Esophagus muscularis mucosa (tissue), 4 donors: ENCODE results near the gene THRA.

Experiments
- EP300 ChIP-seq: sonication (generic); formaldehyde crosslinking; IDR thresholded peaks from one replicate; pipeline ENCODE4 v1.6.1; 2017; ENCODE audit warnings: antibody characterized with exemption
- POLR2A ChIP-seq: fragments of 450-650 bp; IDR thresholded peaks from one replicate; pipeline ENCODE4 v1.6.1; 2017; ENCODE audit warnings: antibody characterized with exemption, moderate library complexity, mild to moderate bottlenecking, low read depth
- TF ChIP-seq, protein P1 (sequence below), 3 experiments: fragments of 200-600 bp in 2 of 3; fragments of 450-650 bp in 1 of 3; sonication (generic) in 2 of 3; IDR thresholded peaks; one replicate each; pipeline ENCODE4 v1.5.1; 2017 to 2019; ENCODE audit warnings: antibody characterized with exemption in 3 of 3, mild to moderate bottlenecking in 2 of 3, moderate library complexity in 1 of 3

DNA sequence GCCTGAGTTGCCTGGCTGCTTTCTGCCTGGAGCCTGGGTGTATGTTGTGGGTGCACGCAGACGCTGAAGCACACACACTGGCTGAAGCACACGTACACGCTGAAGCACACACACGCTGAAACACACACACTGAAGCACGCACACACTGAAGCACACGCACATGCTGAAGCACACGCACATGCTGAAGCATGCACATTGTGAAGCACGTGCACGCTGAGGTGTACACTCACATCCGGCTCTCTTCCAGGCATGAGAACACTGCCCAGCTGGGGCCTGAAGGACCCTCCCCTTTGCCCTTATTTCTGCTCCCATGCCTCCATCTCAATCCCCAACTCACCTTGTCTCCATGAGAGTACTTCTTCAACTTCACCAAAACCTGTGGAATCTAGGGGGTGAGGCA, 31.1 kb upstream of the THRA start:
- TF ChIP-seq POLR2A (no peak), EP300 (no peak)
- TF ChIP-seq, protein P1, sequence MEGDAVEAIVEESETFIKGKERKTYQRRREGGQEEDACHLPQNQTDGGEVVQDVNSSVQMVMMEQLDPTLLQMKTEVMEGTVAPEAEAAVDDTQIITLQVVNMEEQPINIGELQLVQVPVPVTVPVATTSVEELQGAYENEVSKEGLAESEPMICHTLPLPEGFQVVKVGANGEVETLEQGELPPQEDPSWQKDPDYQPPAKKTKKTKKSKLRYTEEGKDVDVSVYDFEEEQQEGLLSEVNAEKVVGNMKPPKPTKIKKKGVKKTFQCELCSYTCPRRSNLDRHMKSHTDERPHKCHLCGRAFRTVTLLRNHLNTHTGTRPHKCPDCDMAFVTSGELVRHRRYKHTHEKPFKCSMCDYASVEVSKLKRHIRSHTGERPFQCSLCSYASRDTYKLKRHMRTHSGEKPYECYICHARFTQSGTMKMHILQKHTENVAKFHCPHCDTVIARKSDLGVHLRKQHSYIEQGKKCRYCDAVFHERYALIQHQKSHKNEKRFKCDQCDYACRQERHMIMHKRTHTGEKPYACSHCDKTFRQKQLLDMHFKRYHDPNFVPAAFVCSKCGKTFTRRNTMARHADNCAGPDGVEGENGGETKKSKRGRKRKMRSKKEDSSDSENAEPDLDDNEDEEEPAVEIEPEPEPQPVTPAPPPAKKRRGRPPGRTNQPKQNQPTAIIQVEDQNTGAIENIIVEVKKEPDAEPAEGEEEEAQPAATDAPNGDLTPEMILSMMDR (IDR thresholded peaks at IDR 0.05) = no peak
